Heart left ventricle (tissue), 13 donors: Measurements from ENCODE around the gene AGRN.

Experiments
- CTCF ChIP-seq, 12 donors: fragments of 200-600 bp; sonication (generic) in 4 of 12; IDR thresholded peaks; one replicate each; pipeline versions ENCODE4 v1.5.0 to v1.8.0; 2018 to 2022; ENCODE audit warnings: antibody characterized with exemption in 12 of 12, mild to moderate bottlenecking in 5 of 12
- POLR2A ChIP-seq, 2 donors: fragments of 450-650 bp; IDR thresholded peaks; one replicate each; pipeline ENCODE4 v1.6.1; 2017; ENCODE audit warnings: antibody characterized with exemption in 2 of 2, mild to moderate bottlenecking in 2 of 2, moderate library complexity in 2 of 2
- donor health status: ischemic (EF 13 %, LVEDD 7.1; RV severe dilation, severe dysfunction).
- donor health status: DM: no; HTN: yes; CAD: no.
- donor health status: DM: no; HTN: no; CAD: no.
- donor health status: ischemic (EF 25% LVEDD 6.9; RV normal size, moderate dysfunction).
- donor health status: ischemic (EF 25% LVEDD 5.7; RV mildly dilated, moderate dysfunction).
- donor health status: ischemic (EF 35%, LVEDD 5.7; RV mildly dilated, moderate dysfunction).
- donor health status: nonischemic (EF 11% LVEDD 7.7; RV severe dilation, severe dysfunction).
- donor health status: DM: yes; HTN: yes; CAD: no.
- donor health status: PGD.
- donor health status: ischemic (EF 29% LVEDD 5.4; RV normal size, mild dysfunction).
- donor health status: nonischemic (EF 23%, LVEDD 6.1; RV moderate dilation, normal function).

- TF ChIP-seq CTCF (IDR thresholded peaks at IDR 0.05) (no peak), POLR2A (IDR thresholded peaks at IDR 0.05) (no peak)
Observed at GRCh38 chr1:1046767-1047166, 26.8 kb downstream of the AGRN start.
